KOPT-K1 (cell line): ENCODE data around the gene FIGNL2.
"Not testable (repeated sequence)": the region's sequence is repeated elsewhere in the genome, so short reads cannot be mapped to it uniquely, and the experiment has no call there.

Experiments
- H3K27ac ChIP-seq: fragments of 200-600 bp; sonication (generic); 2 replicates; pipeline ENCODE4 v1.5.1; 2016; ENCODE audit warnings: antibody characterized with exemption, mild to moderate bottlenecking, low read depth, low read length; ENCODE audit not compliant: poor library complexity, severe bottlenecking
- H3K36me3 ChIP-seq: fragments of 200-600 bp; sonication (generic); 2 replicates; pipeline ENCODE4 v1.5.1; 2017; ENCODE audit warnings: antibody characterized with exemption, mild to moderate bottlenecking, low read length, moderate library complexity; ENCODE audit not compliant: insufficient read depth
- H3K9me3 ChIP-seq: fragments of 200-600 bp; sonication (generic); 2 replicates; pipeline ENCODE4 v1.5.1; 2017; ENCODE audit warnings: antibody characterized with exemption, low read length, mild to moderate bottlenecking; ENCODE audit not compliant: insufficient read depth, poor library complexity, severe bottlenecking

The FIGNL2 gene

DNA sequence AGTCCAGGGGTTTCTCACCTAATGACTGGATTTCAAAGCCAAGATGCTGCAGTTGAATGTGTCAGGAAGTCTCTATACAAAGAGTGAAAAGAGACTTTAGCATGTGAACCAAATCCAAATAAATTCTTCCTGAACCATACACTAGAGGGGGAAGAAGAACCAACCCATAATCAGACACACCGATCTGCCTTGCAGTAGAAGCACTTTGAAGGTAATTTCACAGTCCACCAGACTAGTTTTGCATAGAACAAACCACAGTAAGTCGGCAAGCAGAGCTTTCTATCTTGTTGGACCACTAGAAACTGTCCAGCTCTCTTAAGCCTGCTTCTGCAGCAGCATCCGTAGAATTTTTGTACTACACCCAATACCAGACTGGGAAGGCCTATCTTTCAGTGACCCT is 39.3 kb downstream of the FIGNL2 start:
- no peaks in the 10 kb centered on the region for H3K36me3 ChIP-seq
- no peak overlapping the region for H3K27ac ChIP-seq
- no peaks in the 10 kb centered on the region for H3K9me3 ChIP-seq

DNA sequence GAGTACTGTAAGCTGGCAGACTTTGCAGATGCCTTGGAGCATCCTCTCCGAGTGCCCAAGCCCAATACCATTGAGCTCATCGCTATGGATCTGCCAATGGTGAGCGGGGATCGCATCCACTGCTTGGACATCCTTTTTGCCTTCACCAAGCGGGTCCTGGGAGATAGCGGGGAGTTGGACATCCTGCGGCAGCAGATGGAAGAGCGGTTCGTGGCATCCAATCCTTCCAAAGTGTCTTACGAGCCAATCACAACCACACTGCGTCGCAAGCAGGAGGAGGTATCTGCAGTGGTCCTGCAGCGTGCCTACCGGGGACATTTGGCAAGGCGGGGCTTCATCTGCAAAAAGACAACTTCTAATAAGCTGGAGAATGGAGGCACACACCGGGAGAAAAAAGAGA is 41.6 kb downstream of the FIGNL2 start:
- H3K27ac ChIP-seq: no peak overlapping the region
- no peaks in the 10 kb centered on the region for H3K9me3 ChIP-seq
- H3K36me3 ChIP-seq: no peaks in the 10 kb centered on the region

DNA sequence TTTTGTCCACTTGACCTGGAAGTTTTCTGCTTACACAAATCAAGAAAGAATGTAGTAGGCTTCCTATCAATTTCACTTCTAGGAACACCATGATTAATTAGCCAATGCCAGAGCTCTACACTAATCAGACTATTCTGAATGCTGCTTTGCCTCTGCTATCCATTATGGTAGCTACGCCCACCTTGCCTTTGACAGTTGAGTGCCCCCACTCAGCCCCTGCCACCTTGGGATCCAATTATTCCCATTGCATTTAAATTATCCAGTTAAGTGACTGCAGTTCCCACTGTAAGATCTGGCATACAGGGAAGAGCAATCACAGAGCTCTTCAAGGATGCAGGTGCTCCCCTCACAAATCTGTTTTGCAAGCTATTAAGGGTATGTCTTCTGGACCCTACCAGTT is 47.5 kb downstream of the FIGNL2 start:
- Histone ChIP-seq H3K27ac (no peak overlapping the region), H3K9me3 (no peaks in the 10 kb centered on the region), H3K36me3 (no peaks in the 10 kb centered on the region)

DNA sequence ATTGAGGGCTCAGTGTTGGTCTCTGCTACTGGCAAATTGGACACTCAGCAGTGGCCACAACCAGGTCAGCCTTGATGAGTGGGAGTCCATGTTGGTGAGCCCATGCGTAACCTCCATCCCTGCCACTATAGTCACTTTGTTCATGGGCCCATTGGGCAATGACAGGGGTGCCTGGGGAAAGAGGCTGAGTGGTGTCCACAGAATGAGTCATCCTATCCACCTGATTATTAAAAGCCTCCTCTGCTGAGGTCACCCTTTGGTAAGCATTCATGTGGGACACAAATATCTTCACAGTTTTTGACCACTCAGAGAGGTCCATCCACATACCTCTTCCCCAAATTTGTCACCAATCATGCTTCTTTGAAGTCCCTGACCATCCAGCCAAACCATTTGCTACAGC is 50.0 kb downstream of the FIGNL2 start:
- Histone ChIP-seq H3K36me3 (no peaks in the 10 kb centered on the region; the same call in 1 of the 2 replicates), H3K9me3 (no peaks in the 10 kb centered on the region), H3K27ac (no peak overlapping the region)

DNA sequence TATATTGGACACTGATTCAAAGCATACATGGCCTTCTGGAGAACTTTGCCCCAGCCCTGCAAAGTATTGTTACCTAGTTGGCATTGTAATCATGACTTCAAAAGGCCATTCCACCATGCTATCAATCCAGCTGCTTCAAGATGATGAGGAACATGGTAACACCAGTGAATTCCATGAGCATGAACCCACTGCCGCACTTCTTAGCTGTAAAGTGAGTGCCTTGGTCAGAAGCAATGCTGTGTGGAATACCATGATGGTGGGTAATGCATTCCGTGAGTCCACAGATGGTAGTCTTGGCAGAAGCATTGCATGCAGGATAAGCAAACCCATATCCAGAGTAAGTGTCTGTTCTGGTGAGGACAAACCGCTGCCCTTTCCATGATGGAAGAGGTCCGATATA is 50.5 kb downstream of the FIGNL2 start:
- not testable (repeated sequence) for H3K36me3 ChIP-seq, H3K27ac ChIP-seq, H3K9me3 ChIP-seq

DNA sequence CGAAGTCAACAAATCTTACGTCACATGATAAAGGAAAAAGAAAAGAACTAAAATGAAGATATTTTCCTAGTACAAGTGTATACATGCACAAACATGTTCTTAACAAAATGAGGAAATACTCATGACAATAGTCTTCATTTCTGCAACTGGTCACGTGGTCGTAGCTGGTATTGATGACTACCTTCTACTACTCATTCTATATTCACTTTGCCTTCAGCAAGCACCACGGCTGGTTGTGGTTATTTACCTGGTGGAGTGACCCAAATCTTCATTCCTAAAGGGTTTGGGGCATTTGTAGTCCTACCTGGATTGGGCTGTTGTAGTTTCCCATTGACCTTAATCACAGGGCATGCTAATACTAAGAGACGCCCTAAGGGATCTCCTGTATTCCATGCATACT is 51.2 kb downstream of the FIGNL2 start:
- no peaks in the 10 kb centered on the region for H3K9me3 ChIP-seq
- no peak overlapping the region for H3K27ac ChIP-seq
- no peaks in the 10 kb centered on the region; the same call in 1 of the 2 replicates for H3K36me3 ChIP-seq

DNA sequence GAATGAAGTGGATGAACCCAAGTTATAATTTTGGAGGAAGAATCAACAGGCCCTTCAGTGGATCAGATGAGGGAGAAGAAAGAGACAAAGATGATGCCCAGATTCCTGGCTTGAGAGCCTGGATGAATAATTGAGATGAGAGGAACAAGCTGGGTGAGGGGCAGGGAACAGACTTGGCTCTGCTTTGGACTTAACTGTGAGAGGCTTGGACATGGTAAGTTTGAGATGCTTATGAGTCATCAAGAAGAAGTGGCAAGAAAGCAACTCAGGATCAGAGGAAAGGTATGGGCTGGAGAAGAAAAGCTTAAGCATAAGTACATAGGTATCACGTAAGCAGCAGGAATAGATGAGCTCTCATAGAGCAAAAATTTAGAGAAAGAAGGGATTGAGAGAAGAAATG is 55.3 kb downstream of the FIGNL2 start:
- Histone ChIP-seq H3K9me3 (no peaks in the 10 kb centered on the region), H3K36me3 (no peaks in the 10 kb centered on the region; the same call in 1 of the 2 replicates), H3K27ac (no peak overlapping the region)

DNA sequence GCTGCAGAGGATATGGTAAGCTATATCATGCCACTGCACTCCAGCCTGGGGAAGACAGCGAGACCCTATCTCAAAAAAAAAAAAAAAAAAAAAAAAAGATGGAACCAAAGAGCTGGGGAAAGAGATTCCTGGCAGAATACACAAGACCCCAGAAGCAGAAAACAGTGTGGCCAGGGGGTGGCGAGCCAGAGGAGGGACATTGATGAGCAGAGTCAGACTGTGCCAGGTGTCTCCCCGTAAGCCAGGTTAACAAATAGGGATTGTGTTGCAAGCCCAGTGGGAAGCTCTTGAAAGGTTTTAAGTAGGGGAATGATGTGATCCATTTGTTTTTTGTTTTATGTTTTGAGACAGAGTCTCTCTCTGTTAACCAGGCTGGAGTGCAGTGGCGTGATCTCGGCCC is 56.1 kb downstream of the FIGNL2 start:
- no peaks in the 10 kb centered on the region for H3K9me3 ChIP-seq
- no peaks in the 10 kb centered on the region; the same call in 1 of the 2 replicates for H3K36me3 ChIP-seq
- H3K27ac ChIP-seq: no peak overlapping the region

DNA sequence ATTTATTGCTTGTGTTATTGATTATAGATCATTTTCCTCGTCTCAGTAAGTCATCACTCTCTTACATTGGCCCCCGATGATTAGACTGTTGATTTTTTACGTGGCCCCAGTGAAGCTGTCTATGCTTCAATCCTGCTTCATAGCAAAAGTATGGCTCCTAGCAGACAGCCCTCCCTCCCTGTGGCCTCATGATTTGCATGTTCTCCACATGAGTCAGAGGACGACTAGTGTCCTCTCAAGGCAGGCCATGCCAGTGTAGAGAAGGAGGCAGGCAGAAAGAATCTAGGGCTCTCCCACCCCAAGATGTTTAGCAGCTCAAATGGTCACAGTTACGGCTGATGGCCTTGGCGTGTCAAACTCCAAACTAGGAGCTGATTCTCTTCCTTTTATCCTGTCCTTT is 59.6 kb downstream of the FIGNL2 start:
- no peak overlapping the region for H3K27ac ChIP-seq
- H3K36me3 ChIP-seq: no peaks in the 10 kb centered on the region
- no peaks in the 10 kb centered on the region for H3K9me3 ChIP-seq

DNA sequence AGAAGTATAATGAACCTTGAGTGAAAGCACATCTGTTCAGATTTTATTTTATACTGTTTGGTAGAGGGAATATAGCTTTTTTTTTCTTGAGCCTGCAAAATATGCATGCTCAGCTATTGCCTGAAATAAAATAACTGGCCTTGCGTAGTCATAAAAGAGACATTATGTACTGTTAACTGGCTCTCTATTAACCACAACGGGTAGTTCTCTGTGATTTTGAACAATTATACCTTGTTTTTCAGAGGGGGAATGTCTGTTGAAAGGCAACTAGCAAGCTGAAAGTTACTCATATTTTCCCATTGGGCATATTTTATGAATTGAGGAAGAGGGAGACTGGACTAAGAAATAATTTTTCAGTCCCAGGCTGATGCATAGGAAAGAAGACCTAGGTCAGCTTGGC is 62.6 kb downstream of the FIGNL2 start:
- no peaks in the 10 kb centered on the region for H3K36me3 ChIP-seq
- no peaks in the 10 kb centered on the region for H3K9me3 ChIP-seq
- peak overlapping the region; percentile 78 for H3K27ac ChIP-seq

DNA sequence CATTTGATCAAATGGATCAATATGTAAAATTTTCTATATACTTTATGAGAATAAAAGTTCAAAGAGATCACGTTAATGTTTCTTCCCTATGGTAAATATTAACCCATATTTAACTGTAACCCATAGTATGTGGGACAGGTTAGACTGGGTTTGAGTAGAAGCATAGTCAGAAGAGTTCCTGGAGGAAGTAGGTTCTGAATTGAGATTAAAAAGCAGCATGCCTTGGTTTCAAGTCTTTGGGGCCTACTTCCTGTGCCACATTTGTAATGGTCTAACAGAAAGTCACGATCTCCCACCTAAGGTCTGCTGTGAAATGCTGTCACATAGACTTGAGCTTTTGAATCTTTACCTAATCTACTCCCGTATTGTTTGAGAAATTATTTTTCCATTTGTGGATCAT is 63.8 kb downstream of the FIGNL2 start:
- H3K9me3 ChIP-seq: no peaks in the 10 kb centered on the region
- no peaks in the 10 kb centered on the region for H3K36me3 ChIP-seq
- H3K27ac ChIP-seq: peak overlapping the region; percentile 78

DNA sequence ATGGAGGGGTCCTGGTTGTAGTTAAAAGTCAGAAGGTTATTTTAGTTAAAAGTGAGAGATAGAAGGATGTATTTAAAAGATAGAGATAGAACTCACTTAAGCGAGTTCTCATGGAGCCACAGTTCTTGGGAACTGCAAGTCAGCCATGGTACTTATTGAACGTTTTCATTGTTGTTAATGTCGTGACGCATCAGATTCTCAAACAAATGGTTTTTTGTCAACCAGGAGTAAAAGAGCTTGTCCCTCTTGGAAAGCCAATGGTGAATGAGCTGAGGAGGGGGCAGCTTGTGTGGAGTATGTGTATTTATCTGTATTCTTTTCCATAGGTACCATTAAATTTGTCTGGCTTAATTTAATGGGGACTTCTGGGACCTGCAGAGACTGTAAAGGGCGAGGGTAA is 68.6 kb downstream of the FIGNL2 start:
- H3K9me3 ChIP-seq: no peaks in the 10 kb centered on the region
- peak overlapping the region; percentile 65 for H3K27ac ChIP-seq
- no peaks in the 10 kb centered on the region for H3K36me3 ChIP-seq

DNA sequence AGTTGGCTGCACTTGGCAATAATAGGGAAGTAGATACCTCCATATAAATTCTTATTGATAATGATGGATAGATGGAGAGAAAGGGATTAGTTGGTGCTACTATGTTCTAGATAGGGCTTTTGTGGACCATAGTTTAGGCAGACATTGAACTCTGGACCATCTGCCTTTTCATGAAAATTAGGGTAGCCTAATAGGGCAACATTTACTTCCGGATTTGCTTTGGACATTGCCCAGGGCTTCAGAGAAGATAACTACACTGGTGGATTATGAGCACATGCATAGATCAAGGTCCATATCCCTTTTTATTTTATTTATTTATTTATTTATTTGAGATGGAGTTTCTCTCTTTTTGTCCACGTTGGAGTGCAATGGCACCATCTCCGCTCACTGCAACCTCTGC is 70.5 kb downstream of the FIGNL2 start:
- H3K36me3 ChIP-seq: no peaks in the 10 kb centered on the region
- H3K9me3 ChIP-seq: no peaks in the 10 kb centered on the region
- no peak overlapping the region for H3K27ac ChIP-seq

DNA sequence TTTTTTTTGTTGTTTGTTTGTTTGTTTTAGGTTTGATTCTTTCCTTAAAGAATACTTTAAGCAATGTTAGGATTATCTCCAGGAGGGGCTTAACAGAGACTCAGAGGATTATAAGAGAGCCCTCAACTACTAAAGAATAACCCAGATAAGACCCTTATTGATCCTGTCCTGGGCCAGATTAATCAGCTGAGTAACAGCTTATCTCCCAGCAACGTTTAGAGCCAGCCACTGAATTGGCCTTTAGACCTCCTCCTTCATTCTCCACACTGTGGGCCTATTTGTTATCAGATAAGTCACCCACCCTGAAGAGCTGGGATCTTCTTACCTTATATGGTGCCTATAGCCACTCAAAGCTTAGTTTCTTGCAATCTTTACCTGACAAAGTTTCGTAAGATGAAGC is 71.1 kb downstream of the FIGNL2 start:
- no peaks in the 10 kb centered on the region for H3K36me3 ChIP-seq
- no peak overlapping the region for H3K27ac ChIP-seq
- H3K9me3 ChIP-seq: no peaks in the 10 kb centered on the region

DNA sequence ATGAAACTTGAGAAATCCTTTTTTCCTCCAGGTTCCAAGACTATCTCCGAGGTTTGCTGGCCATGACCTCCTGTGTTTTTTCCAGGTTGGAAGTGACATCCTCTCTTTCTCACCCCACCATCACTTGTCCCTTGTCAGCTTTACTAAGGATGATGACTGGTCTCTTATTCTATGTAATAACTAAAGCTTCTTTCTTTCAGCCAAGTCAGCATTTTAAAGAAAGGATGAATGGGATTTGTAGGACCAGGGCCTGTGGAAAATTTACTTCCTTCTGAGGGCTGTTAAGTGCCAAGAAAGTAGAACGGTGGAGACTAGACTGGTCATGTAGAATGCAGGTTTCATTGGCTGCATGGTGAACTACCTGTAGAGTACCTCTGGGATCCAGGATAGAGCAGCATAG is 73.6 kb downstream of the FIGNL2 start:
- Histone ChIP-seq H3K9me3 (no peaks in the 10 kb centered on the region), H3K36me3 (no peaks in the 10 kb centered on the region), H3K27ac (no peak overlapping the region)

DNA sequence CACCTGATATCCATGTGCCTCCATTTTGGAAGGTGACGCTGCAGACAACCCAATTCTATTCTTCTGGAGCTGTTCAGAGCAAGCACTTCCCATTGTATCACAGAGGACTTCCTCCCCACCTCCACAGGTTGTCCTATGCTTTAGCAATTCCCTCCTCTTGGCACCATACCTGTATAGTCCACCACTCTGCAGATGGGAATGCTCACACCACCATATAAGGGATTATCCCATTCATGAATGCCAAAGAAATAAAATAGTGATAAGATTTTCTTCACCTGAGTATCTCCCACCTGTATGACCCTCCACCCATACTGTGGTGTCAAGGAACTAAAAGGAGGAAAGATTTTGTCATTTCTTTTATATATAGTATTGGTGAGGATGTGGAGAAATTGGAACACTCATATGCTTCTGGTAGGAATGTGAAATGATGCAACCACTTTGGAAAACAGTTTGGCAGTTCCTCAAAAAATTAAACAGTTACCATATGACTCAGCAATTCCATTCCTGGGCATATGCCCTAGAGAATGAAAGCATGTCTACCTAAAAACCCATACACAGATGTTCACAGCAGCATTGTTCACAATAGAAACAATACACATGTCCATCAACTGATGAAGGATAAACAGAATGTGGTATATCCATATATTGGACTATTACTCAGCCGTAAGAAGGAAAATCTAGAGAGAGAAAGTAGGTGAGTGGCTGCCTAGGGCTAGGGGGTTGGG is 75.2 kb downstream of the FIGNL2 start:
- H3K9me3 ChIP-seq: no peaks in the 10 kb centered on the region
- H3K36me3 ChIP-seq: no peaks in the 10 kb centered on the region
- no peak overlapping the region for H3K27ac ChIP-seq
